HepG2 (cell line): Measurements from ENCODE around the gene HLA-F. TPM values are rescaled to one million over a fixed set of nuclear protein-coding genes. Genes with fewer than 3 reads are reported as not detected.
A peak's percentile ranks its signal among the peaks of the same experiment; 100 is the strongest.

Experiments
- ATAC-seq: fragments of 200-7000 bp; cut with Tn5 transposase; 3 replicates; pipeline ENCODE4 v1.9.1; 2020; ENCODE audit warnings: mild to moderate bottlenecking, moderate library complexity
- BruUV-seq: library from RNA; stranded (reverse); fragments of 400-500 nt; replicated peaks from 2 replicates; lab custom pipeline; 2021; lab: Mats Ljungman, UMichigan
- CTCF ChIA-PET: fragments of 300-600 bp; formaldehyde crosslinking; extraction: SDS; loops from one replicate; lab custom pipeline; 2021; ENCODE audit warnings: low total read pairs, inconsistent platforms, low intra/inter-chr PET ratio; lab: Yijun Ruan, JAX
- POLR2A ChIA-PET: fragments of 350-600 bp; sonication (Branson Sonifier 250); formaldehyde crosslinking; loops from one replicate; lab custom pipeline; 2020; ENCODE audit warnings: antibody characterized with exemption, inconsistent platforms; lab: Yijun Ruan, JAX
- DNase-seq: peaks from one replicate; pipeline ENCODE4 v3.0.0-alpha.2; 2015; ENCODE audit warnings: low spot score
- FAIRE-seq: peaks from 3 replicates; lab custom pipeline; 2011; peaks lifted over from hg19 to GRCh38; lab: Jason Lieb, UNC
- H2AFZ ChIP-seq: one replicate; pipeline ENCODE4 v1.6.1; 2011; ENCODE audit warnings: low read length, inconsistent platforms
- H3K27ac ChIP-seq: fragments of 300-600 bp; 3 replicates; pipeline ENCODE4 v1.8.0; 2011; ENCODE audit warnings: mixed run types, mild to moderate bottlenecking, mixed read lengths, low read length, inconsistent platforms; ENCODE audit not compliant: insufficient read depth; ENCODE audit errors: extremely low read length
- H3K27me3 ChIP-seq, 2 experiments: fragments of 200-600 bp in 1 of 2; 2 replicates in 1 of 2; 3 replicates in 1 of 2; pipeline versions ENCODE4 v1.6.0 to v1.8.0; 2011; ENCODE audit warnings: low read length in 2 of 2, mild to moderate bottlenecking in 2 of 2, moderate library complexity in 2 of 2, inconsistent platforms in 1 of 2; ENCODE audit not compliant: insufficient read depth in 2 of 2, control insufficient read depth in 1 of 2
- H3K36me3 ChIP-seq, 2 experiments: fragments of 200-600 bp in 1 of 2; replicated peaks in 1 of 2; 2 replicates in 1 of 2; 3 replicates in 1 of 2; pipeline versions ENCODE4 v1.5.1 to v1.8.0; 2011; ENCODE audit warnings: low read length in 2 of 2, inconsistent platforms in 1 of 2; ENCODE audit not compliant: insufficient read depth in 2 of 2, control insufficient read depth in 1 of 2
- H3K4me1 ChIP-seq: 2 replicates; pipeline ENCODE4 v1.5.1; 2012; ENCODE audit warnings: low read length, inconsistent platforms; ENCODE audit not compliant: insufficient read depth
- H3K4me2 ChIP-seq: 2 replicates; pipeline ENCODE4 v1.6.0; 2011; ENCODE audit warnings: low read depth, low read length, inconsistent platforms
- H3K4me3 ChIP-seq, 3 experiments: fragments of 200-600 bp in 1 of 3; sonication (generic), shearing (Covaris generic) in 1 of 3; replicated peaks in 1 of 3; 2 replicates each; pipeline ENCODE4 v1.5.1; 2011 to 2016; ENCODE audit warnings: low read length in 3 of 3, inconsistent platforms in 2 of 3, low read depth in 2 of 3, mild to moderate bottlenecking in 2 of 3, control low read depth in 1 of 3, mixed read lengths in 1 of 3; ENCODE audit not compliant: insufficient read depth in 1 of 3
- H3K79me2 ChIP-seq: one replicate; pipeline ENCODE4 v1.6.1; 2011; ENCODE audit warnings: low read length, inconsistent platforms; ENCODE audit not compliant: insufficient read depth
- H3K9ac ChIP-seq: 2 replicates; pipeline ENCODE4 v1.6.0; 2011; ENCODE audit warnings: mild to moderate bottlenecking, low read depth, low read length, inconsistent platforms; ENCODE audit not compliant: insufficient read depth
- H3K9me3 ChIP-seq: 2 replicates; pipeline ENCODE4 v1.5.1; 2012; ENCODE audit warnings: mild to moderate bottlenecking, low read length
- H4K20me1 ChIP-seq: 2 replicates; pipeline ENCODE4 v1.6.0; 2011; ENCODE audit warnings: inconsistent platforms, mild to moderate bottlenecking, low read length, moderate library complexity; ENCODE audit not compliant: insufficient read depth
- EED ChIP-seq: sonication (generic); formaldehyde crosslinking; IDR thresholded peaks from 2 replicates; pipeline ENCODE4 v1.5.0; 2020; ENCODE audit warnings: mild to moderate bottlenecking, missing genetic modification reagents
- ELF3 ChIP-seq: IDR thresholded peaks from 2 replicates; pipeline ENCODE4 v1.6.1; 2016; ENCODE audit warnings: missing genetic modification reagents, missing compliant biosample characterization
- ESRRA ChIP-seq: sonication (generic); formaldehyde crosslinking; IDR thresholded peaks from 2 replicates; pipeline ENCODE4 v1.5.1; 2020; ENCODE audit warnings: mild to moderate bottlenecking, low read depth, missing genetic modification reagents
- GATAD1 ChIP-seq: IDR thresholded peaks from 2 replicates; pipeline ENCODE4 v1.6.1; 2016; ENCODE audit warnings: missing genetic modification reagents, missing compliant biosample characterization
- MAF1 ChIP-seq: sonication (generic); formaldehyde crosslinking; IDR thresholded peaks from 2 replicates; pipeline ENCODE4 v1.5.0; 2020; ENCODE audit warnings: missing genetic modification reagents, borderline replicate concordance
- PBX3 ChIP-seq: sonication (generic); formaldehyde crosslinking; IDR thresholded peaks from 2 replicates; pipeline ENCODE4 v1.8.1; 2023; ENCODE audit warnings: missing genetic modification reagents, inconsistent platforms, borderline replicate concordance
- PPARG ChIP-seq: conservative IDR thresholded peaks from 2 replicates; pipeline ENCODE4 v1.6.1; 2016; ENCODE audit warnings: missing biosample characterization, missing genetic modification reagents
- SOX6 ChIP-seq, 2 experiments: fragments of 450-650 bp in 1 of 2; sonication (generic) in 1 of 2; formaldehyde crosslinking in 1 of 2; IDR thresholded peaks; 2 replicates each; pipeline versions ENCODE4 v1.4.0 to v1.6.1; 2017 to 2020; ENCODE audit warnings: antibody characterized with exemption in 1 of 2, mild to moderate bottlenecking in 1 of 2, missing genetic modification reagents in 1 of 2
- SYNCRIP ChIP-seq: fragments of 200-400 bp; formaldehyde crosslinking; IDR thresholded peaks from 2 replicates; pipeline ENCODE4 v1.6.1; 2018; ENCODE audit warnings: mild to moderate bottlenecking, low read depth, low read length; ENCODE audit not compliant: insufficient read depth
- ZFP62 ChIP-seq: sonication (generic); formaldehyde crosslinking; IDR thresholded peaks from 2 replicates; pipeline ENCODE4 v1.4.0; 2020; ENCODE audit warnings: missing genetic modification reagents
- ZNF503 ChIP-seq: sonication (generic); formaldehyde crosslinking; IDR thresholded peaks from 2 replicates; pipeline ENCODE4 v1.4.0; 2020; ENCODE audit warnings: missing genetic modification reagents
- ZNF570 ChIP-seq: sonication (generic); formaldehyde crosslinking; IDR thresholded peaks from 2 replicates; pipeline ENCODE4 v1.4.0; 2020; ENCODE audit warnings: mild to moderate bottlenecking, missing genetic modification reagents, borderline replicate concordance
- ZNF775 ChIP-seq: sonication (generic); formaldehyde crosslinking; IDR thresholded peaks from 2 replicates; pipeline ENCODE4 v1.4.0; 2020; ENCODE audit warnings: missing genetic modification reagents, mild to moderate bottlenecking, moderate library complexity, borderline replicate concordance
- WGBS: methylation state at CpG from one replicate; pipeline ENCODE4 v1.1.6; 2017; ENCODE audit warnings: low lambda C conversion rate; 5-methylcytosine and 5-hydroxymethylcytosine counted together
- in situ Hi-C: cut with HindIII; loops from 2 replicates; pipeline ENCODE4 v1.10.0; 2017; ENCODE audit warnings: low pct_unique_long_range_greater_than_20kb; ENCODE audit not compliant: extremely low pct_ligation_motif_present
- intact Hi-C: fragments of 100-400 bp; cut with micrococcal nuclease; formaldehyde crosslinking; loops from one replicate; pipeline ENCODE4 v1.10.0; 2022; ENCODE audit not compliant: unreplicated experiment
- polyA plus RNA-seq, 8 experiments: library from polyadenylated mRNA; depleted of rRNA in 3 of 8; stranded (reverse) in 7 of 8; unstranded in 1 of 8; fragments of >200 nt; fragmentation: Illumina TruSeq in 4 of 8; extraction: Trizol in 4 of 8; gene quantifications; 2 replicates each; pipeline versions ENCODE4 v1.2.1 to v1.2.3, GENCODE V29; 2011 to 2016; ENCODE audit warnings: low read depth in 4 of 8, missing spikeins in 1 of 8, mixed read lengths in 1 of 8; ENCODE audit not compliant: insufficient read depth in 1 of 8
- total RNA-seq, 5 experiments: library from RNA; depleted of rRNA; stranded (reverse); fragments of >200 nt; fragmentation: Illumina TruSeq; extraction: Trizol; gene quantifications; 2 replicates each; pipeline ENCODE4 v1.2.3, GENCODE V29; 2016; ENCODE audit warnings: low read depth in 1 of 5
- TF ChIP-seq, protein P1 (sequence below): IDR thresholded peaks from 2 replicates; pipeline ENCODE4 v1.6.1; 2016; ENCODE audit warnings: control low read depth

The HLA-F gene
- total and polyA plus RNA-seq, 2 of the 13 experiments (the other 11 are each of a cell fraction or from before 2014, with no cell fraction given), result 6.0 to 6.1 TPM

DNA sequence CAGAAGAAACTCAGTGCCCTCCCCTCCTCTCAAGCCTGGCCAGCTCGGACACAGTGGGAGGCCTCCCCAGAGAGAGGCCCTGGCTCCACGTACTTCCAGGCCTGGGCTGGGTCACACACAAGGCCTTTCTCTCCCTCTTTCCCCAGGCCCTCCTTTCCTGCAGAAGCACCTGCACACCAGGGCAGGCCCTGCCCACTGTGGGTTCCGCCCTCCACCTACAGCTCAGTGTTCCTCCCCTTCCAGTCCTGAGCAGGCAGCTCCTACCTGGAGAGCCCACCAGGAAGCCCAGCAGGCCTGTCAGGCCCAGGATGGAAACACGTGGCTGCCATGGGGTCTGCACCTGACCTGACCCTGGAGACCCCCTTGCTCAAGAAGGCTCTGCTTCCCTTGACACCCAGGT, 18.9 kb downstream of the HLA-F start:
- Histone ChIP-seq H3K4me1 (peaks cover 14% of the 10 kb centered on the region), H3K9me3 (no peaks in the 10 kb centered on the region), H3K4me2 (no peak overlapping the region), H3K27me3 (no peaks in the 10 kb centered on the region), H3K36me3 (no peaks in the 10 kb centered on the region), H4K20me1 (no peaks in the 10 kb centered on the region), H3K4me3 (no peak overlapping the region), H2AFZ (no peak overlapping the region), H3K9ac (no peak overlapping the region), H3K79me2 (no peaks in the 10 kb centered on the region), H3K27ac (no peak overlapping the region)
- POLR2A ChIA-PET, result no interaction called here
- TF ChIP-seq EED (0 out of 2 replicates have a peak, but pooled peaks have one; percentile 32), PBX3 (CRISPR knock-in tag) (no peak)
- no TSS peak for BruUV-seq
- in situ Hi-C loops, result loop anchor here (10.0 kb wide), 1 partner anchor 263 kb away; no protein-coding TSS in a partner anchor
- ATAC-seq (no peak), DNase-seq (no peak), FAIRE-seq (no peak)
- CTCF ChIA-PET, result no interaction called here
- intact Hi-C loops, result no loop called here
- 50% methylated on average over 4 of the region's 4 CpGs for WGBS

DNA sequence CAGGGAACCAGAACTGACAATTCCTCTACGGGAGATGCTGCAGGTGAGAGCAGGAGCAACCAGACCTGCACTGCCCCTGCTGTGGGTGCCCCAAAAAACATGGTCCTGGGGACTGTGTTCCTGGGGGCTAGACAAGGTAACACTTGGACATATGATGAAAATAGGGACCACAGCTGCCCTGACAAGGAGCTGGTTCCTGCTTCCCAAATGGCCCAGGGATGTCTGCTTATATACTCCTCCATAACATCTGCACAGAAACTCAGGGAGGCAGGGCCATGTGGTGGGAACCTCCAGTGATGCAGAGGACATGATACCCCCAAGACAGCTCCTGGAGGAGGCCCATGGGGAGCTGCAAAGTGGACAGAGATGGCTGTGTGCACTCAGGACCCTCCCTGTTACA, 19.8 kb downstream of the HLA-F start:
- no peaks in the 10 kb centered on the region for H3K27me3 ChIP-seq
- no peaks in the 10 kb centered on the region for H3K36me3 ChIP-seq
- no peaks in the 10 kb centered on the region for H4K20me1 ChIP-seq
- WGBS, result 64% methylated on average over 1 of the region's 1 CpG
- no peak overlapping the region for H3K9ac ChIP-seq
- H2AFZ ChIP-seq, result no peak overlapping the region
- FAIRE-seq (no peak), DNase-seq (no peak), ATAC-seq (no peak)
- peaks cover 19% of the 10 kb centered on the region for H3K4me1 ChIP-seq
- CTCF ChIA-PET, result no interaction called here
- no peak overlapping the region for H3K4me3 ChIP-seq
- TF ChIP-seq GATAD1 (CRISPR knock-in tag), result no peak
- TF ChIP-seq SYNCRIP, result no peak
- TF ChIP-seq, protein P1, sequence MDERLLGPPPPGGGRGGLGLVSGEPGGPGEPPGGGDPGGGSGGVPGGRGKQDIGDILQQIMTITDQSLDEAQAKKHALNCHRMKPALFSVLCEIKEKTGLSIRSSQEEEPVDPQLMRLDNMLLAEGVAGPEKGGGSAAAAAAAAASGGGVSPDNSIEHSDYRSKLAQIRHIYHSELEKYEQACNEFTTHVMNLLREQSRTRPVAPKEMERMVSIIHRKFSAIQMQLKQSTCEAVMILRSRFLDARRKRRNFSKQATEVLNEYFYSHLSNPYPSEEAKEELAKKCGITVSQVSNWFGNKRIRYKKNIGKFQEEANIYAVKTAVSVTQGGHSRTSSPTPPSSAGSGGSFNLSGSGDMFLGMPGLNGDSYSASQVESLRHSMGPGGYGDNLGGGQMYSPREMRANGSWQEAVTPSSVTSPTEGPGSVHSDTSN, result no peak
- TF ChIP-seq ZNF570, result no peak
- no peak for TF ChIP-seq ZNF503 (CRISPR knock-in tag)
- TF ChIP-seq SOX6 (IDR thresholded peaks at IDR 0.05), result no peak
- no peak for TF ChIP-seq SOX6 (CRISPR knock-in tag; IDR thresholded peaks at IDR 0.05)
- no peak for TF ChIP-seq PPARG (CRISPR knock-in tag)
- no peak for TF ChIP-seq MAF1 (CRISPR knock-in tag)
- TF ChIP-seq ZFP62 (CRISPR knock-in tag), result no peak
- TF ChIP-seq ESRRA (CRISPR knock-in tag), result no peak
- no peak for TF ChIP-seq ELF3 (CRISPR knock-in tag)
- no peak for TF ChIP-seq ZNF775 (CRISPR knock-in tag)
- H3K9me3 ChIP-seq, result no peaks in the 10 kb centered on the region
- in situ Hi-C loops, result loop anchor here (10.0 kb wide), 1 partner anchor 262 kb away; no protein-coding TSS in a partner anchor
- no peak overlapping the region for H3K27ac ChIP-seq
- no peak overlapping the region for H3K4me2 ChIP-seq
- H3K79me2 ChIP-seq, result no peaks in the 10 kb centered on the region
- BruUV-seq, result no TSS peak
- POLR2A ChIA-PET, result no interaction called here
- intact Hi-C loops, result no loop called here
